A172 (cell line): ENCODE data around the gene GNAI2. TPM values are rescaled to one million over a fixed set of nuclear protein-coding genes. Genes with fewer than 3 reads are reported as not detected.
"Not testable (repeated sequence)": the region's sequence is repeated elsewhere in the genome, so short reads cannot be mapped to it uniquely, and the experiment has no call there.

ENCODE experiments used
- DNase-seq: peaks from one replicate; pipeline ENCODE4 v3.0.0-alpha.2; 2015; ENCODE audit warnings: low spot score
- total RNA-seq: library from RNA; depleted of rRNA; stranded (reverse); fragments of >200 nt; shearing (Covaris generic); gene quantifications from 2 replicates; pipeline ENCODE4 v1.2.3, GENCODE V29; 2014

The GNAI2 gene
- total RNA-seq, 1 experiment from 2014 or later = 247 TPM

DNA sequence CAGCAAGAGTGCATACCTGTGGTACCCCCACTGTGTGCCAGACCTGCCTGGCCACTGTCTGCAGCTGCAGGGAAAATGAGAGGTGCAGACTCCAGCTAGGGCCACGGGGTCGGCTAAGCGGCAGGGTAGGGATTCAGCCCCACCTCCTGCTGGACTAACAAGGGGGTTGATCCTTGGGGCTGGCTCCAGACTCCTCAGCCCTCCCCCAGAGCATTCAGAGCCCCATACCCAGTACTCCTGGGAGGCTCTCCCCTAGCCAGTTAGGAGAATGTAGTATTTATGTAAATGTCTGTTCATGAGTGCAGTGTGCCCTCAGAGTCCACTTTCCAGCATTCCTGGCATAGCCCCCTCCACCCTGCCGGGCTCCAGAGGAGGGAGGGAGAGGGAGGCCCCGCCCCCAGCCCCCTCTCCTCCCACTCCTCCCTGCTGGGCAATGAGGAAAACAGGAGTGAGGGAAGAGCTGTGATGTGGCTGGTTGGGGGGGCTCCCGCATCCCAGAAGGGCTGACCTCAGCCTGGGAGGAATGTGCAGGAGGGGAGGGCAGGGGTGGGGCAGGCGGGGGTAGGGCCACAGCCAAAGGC lies 28.5 kb downstream of the GNAI2 start:
- DNase-seq = peak; percentile 96

GRCh38 chr3:50264964-50265485 lies 29.0 kb downstream of the GNAI2 start:
- peak; percentile 73 for DNase-seq

- no peak for DNase-seq
Observed at GRCh38 chr3:50265571-50265970, 29.6 kb downstream of the GNAI2 start.

DNA sequence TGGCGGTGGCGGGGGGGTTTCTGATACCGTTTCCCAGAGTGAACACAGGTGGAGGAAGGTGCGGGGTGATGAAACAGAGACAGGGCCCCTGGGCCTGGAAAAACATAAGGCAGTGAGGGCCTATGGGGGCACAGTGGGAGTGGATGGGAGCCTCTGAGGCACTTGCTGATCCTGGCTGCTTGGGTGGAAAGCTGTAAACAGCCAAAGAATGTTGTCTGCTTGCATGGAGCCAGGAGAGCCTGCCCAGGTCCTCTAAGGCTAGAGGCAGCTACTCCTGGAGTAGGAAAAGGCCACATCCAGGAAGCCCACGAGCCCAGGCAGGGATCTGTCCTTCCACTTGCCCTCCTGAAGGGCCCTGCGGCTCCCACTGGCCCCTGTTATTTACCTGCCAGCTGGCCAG lies 30.0 kb downstream of the GNAI2 start:
- DNase-seq = no peak

DNA sequence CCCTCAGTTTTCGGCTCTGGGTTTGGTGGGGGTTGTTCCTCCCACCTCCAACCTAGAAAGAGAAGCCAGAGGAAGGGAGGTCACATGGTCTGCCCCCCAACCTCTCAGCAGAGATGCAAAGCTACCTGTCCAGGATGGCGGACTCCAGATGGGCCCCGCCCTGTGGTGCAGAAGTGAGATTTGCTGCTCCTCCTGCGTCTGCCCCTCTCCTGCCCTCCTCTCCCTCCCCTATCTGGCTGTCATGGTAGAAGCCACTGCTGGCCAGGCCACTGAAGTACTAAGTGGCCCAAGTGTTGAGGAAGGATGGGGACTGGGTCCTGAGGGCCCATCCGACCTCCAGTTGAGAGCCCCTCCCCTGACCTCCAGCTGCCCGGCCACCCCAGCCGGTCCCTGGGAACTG lies 30.8 kb downstream of the GNAI2 start:
- DNase-seq = no peak

DNA sequence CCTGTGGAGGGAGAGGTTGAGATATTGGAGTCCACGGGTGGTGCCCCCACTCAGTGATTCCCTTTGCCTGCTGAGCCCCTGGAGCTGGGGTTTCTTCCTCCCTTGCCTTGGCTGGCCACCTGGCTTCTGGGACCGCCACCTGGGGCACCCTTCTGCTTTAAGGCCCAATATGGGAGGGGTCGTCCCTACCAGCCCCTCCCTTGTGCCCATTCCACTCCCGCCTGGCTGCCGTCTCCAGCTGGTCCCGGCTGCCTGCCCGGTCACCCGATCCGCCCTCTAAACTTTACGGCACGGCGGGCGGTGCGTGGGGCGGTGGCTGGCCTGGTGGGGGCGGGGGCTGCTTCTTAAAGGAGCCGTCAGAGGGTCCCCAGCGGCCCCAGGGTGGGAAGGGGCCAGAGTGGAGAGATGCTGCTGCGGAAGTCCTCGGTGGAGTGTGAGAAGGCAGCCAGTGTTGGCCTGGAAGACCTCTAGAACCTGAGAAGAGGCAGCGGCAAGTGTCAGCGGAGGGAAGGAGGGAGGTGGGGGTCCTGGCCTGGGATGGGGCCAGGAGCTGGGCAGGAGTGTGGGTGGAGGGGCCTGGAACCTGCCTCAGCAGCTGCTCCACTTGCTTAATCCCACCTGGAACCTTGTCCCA lies 31.4 kb downstream of the GNAI2 start:
- no peak for DNase-seq

GRCh38 chr3:50268276-50268675 lies 32.3 kb downstream of the GNAI2 start:
- no peak for DNase-seq

- peak; percentile 82 for DNase-seq
Observed at GRCh38 chr3:50268703-50269451, 32.9 kb downstream of the GNAI2 start, which contains the start of gene SEMA3B. SEMA3B (plus strand) TSS chr3:50269147; CDS start chr3:50269241, 94 bp downstream.

DNA sequence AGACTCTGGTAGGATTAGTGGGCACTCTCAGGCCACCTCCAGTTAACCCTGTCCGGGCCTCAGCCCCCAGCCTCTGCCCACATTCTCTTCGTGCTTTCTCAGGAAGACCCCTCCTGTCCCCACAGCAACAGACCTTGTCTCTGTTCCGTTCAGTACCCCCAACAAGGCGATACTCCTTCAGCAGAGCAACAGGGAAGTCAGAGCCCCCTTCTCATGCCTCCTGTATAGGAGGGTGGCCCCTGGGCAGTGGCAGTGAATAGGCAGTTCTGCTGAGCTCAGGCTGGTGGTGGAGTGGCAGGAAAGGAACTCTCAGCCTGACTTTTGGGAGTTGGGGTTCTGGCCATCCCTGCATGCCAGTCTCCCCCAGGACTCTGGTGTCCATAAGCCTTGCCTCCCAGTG lies 33.5 kb downstream of the GNAI2 start:
- DNase-seq = no peak

DNA sequence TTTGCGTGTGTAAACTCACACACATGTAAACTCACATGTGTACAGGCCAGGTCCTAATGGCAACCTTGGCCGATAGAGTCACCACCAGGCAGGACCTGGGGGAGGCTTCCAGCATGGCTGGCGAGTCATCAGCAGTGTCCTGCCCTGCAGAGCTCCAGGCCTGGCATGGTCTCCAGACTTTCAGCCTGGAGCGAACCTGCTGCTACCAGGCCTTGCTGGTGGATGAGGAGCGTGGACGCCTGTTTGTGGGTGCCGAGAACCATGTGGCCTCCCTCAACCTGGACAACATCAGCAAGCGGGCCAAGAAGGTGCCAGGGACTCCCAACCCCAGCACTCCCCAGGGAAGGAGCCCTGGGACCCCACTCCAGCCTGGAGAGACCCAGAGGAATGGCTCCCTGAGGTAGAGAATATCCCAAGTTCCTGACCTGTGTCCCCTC lies 34.0 kb downstream of the GNAI2 start:
- peak; percentile 62 for DNase-seq

DNA sequence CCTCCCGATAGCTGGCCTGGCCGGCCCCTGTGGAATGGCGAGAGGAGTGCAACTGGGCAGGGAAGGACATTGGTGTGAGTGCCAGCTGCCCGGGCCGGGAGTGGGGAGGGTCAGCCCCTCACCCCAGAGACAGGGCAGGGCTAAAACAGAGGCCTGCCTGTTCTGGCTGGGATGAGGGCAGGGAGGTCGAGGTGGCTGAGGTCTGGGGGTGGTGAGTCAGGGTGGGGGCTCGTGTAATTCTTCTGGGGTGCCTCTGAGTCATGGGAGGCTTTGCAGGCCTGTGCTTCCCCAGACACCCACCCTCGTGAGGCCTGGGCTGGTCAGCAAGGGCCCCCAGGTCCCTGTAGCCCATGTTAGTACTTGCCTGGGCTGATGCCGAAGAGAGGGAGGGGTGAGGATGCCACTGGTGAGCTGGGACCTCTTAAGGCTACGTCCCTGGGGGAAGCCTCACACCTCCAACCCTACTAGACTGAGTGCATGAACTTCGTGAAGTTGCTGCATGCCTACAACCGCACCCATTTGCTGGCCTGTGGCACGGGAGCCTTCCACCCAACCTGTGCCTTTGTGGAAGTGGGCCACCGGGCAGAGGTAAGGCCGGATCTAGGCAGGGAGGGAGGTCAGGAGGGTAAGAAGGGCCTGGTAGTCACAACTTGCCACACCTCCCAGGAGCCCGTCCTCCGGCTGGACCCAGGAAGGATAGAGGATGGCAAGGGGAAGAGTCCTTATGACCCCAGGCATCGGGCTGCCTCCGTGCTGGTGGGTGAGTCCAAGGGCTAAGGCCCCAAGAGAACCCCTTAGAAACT lies 34.6 kb downstream of the GNAI2 start:
- no peak for DNase-seq

DNA sequence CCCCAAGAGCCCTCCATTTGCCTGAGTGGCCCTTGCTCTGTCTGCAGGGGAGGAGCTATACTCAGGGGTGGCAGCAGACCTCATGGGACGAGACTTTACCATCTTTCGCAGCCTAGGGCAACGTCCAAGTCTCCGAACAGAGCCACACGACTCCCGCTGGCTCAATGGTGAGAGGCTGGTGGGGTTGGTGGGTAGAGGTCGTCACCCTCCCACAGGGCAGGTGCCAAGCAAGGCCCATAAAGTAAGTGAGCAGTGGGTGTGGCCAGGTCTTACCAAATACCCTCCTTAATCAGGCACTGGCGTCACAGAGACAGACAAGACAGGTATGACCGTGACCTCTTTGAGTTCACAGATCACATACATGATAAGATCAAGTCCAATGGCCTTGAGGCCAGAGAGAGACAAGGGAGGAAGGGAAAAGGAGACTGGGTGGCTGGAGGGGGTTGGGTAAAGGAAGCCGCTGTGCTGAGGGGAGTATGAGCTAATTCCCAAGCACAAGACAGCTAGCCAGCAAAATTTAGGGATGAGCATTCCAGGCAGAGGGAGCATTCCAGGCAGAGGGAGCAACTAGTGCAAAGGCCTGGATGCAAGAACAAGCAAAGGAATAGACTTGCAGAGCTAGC lies 35.4 kb downstream of the GNAI2 start:
- no peak for DNase-seq

DNA sequence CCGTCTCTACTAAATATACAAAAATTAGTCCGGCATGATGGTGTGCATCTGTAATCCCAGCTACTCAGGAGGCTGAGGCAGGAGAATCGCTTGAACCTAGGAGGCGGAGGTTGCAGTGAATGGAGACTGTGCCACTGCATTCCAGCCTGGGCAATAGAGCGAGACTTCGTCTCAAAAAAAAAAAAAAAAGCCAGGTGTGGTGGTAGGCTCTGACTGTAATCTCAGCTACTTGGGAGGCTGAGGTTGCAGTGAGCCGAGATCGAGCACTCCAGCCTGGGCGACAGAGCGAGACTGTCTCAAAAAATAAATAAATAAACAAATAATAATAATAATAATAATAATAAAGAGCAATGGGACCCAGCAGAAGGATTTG lies 36.5 kb downstream of the GNAI2 start:
- DNase-seq = not testable (repeated sequence)

DNA sequence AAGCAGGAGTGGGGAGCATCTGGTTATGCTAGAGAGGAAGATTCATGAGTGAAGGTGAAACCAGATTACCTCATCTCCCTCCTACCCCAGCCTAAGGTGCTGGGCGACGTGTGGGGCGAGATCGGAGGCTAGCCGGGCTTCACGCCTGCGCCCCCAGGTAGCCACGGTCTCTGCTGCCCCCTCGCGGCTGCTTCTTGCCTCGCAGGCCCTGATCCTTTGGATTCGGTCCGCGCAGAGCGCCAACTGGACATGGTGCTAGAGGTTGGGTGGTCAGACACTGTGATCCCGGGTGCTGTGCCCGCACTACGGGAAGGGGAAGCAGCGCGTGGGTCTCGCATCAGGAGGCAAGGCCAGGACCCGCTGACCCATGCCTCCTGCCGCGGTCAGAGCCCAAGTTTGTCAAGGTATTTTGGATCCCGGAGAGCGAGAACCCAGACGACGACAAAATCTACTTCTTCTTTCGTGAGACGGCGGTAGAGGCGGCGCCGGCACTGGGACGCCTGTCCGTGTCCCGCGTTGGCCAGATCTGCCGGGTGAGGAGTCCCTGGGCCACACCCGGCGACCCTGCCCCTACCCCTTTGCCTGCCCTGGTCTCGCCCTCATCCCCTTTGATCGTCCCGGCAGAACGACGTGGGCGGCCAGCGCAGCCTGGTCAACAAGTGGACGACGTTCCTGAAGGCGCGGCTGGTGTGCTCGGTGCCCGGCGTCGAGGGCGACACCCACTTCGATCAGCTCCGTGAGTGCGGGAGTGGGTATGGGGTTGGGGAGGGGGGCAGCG lies 37.1 kb downstream of the GNAI2 start:
- DNase-seq = peak; percentile 60

DNA sequence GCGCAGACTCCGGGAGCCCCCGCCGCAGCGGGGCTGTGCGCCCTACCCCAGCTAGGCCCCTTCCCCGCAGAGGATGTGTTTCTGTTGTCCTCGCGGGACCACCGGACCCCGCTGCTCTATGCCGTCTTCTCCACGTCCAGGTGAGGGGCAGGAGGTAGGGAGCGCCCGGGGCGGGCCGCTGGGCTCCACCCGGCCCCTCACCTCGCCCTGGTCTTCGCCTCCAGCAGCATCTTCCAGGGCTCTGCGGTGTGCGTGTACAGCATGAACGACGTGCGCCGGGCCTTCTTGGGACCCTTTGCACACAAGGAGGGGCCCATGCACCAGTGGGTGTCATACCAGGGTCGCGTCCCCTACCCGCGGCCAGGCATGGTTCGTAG lies 37.7 kb downstream of the GNAI2 start:
- DNase-seq = no peak

- DNase-seq = no peak
Observed at GRCh38 chr3:50274371-50275104, 38.5 kb downstream of the GNAI2 start.

DNA sequence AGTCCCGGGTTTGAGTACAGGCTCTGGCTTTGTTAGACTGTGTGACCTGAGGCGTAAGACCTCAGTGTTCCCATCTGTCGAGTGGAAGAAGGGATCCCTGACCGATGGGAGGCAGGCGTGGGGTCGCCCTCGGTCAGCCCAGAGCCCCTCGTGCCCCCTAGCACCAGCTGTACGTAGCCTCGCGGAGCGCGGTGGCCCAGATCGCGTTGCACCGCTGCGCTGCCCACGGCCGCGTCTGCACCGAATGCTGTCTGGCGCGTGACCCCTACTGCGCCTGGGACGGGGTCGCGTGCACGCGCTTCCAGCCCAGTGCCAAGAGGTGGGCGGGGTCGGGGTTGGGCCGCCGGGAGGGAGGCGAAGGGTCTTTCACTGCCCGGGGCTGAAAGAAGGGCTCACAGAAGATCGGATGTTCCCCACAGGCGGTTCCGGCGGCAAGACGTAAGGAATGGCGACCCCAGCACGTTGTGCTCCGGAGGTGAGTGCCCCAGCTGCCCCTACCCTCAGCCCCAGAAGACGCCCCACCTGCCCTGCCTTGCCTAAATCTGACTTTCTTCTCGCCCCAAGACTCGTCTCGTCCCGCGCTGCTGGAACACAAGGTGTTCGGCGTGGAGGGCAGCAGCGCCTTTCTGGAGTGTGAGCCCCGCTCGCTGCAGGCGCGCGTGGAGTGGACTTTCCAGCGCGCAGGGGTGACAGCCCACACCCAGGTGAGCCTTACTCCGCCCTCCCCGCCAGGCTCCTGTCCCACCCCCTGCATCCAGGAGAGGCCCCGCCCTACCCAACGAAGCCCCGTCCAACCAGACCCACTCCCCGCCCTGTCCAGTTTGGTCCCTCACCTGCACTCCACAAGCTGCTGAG lies 39.4 kb downstream of the GNAI2 start:
- DNase-seq = no peak

GRCh38 chr3:50275996-50276761 lies 40.2 kb downstream of the GNAI2 start:
- no peak for DNase-seq
